ENCODE data around the gene PTPN12.

- TF ChIP-seq CTCF (IDR thresholded peaks at IDR 0.05), result no peak
- TF ChIP-seq SIN3A (IDR thresholded peaks at IDR 0.05; ENCODE audit: borderline replicate concordance, insufficient read depth, low read depth, low read length), result no peak
- TF ChIP-seq REST (IDR thresholded peaks at IDR 0.05; ENCODE audit: insufficient read depth in 1 of 2, low read depth in 2 of 2, low read length in 1 of 2), result no peak
- TF ChIP-seq POLR2AphosphoS5 (IDR thresholded peaks at IDR 0.05; ENCODE audit: low read depth, low read length), result no peak
Observed at GRCh38 chr7:77540402-77540822, 3.3 kb downstream of the PTPN12 start.

Data from Panc1 (cell line).